Loucy (cell line): ENCODE data around the gene STAC3.

ENCODE experiments used
- H2AFZ ChIP-seq: fragments of 200-600 bp; sonication (generic); 2 replicates; pipeline ENCODE4 v1.6.0; 2016; ENCODE audit warnings: antibody characterized with exemption, mild to moderate bottlenecking, low read length, moderate library complexity
- H3F3A ChIP-seq: fragments of 200-600 bp; 2 replicates; pipeline ENCODE4 v1.6.0; 2016; ENCODE audit warnings: antibody characterized with exemption, low read depth, mild to moderate bottlenecking
- H3K27me3 ChIP-seq: fragments of 200-600 bp; sonication (generic); 2 replicates; pipeline ENCODE4 v1.6.1; 2014; ENCODE audit warnings: low read length, mild to moderate bottlenecking; ENCODE audit not compliant: insufficient read depth, poor library complexity, severe bottlenecking
- H3K36me3 ChIP-seq: fragments of 200-600 bp; sonication (generic); 2 replicates; pipeline ENCODE4 v1.6.1; 2016; ENCODE audit warnings: low read length; ENCODE audit not compliant: insufficient read depth
- H3K4me1 ChIP-seq: fragments of 200-600 bp; sonication (generic); 2 replicates; pipeline ENCODE4 v1.5.1; 2014; ENCODE audit warnings: low read length, mild to moderate bottlenecking; ENCODE audit not compliant: insufficient read depth, poor library complexity, severe bottlenecking
- H3K4me2 ChIP-seq: fragments of 200-600 bp; sonication (generic); 2 replicates; pipeline ENCODE4 v1.6.0; 2014; ENCODE audit warnings: antibody characterized with exemption, low read length, low read depth, mild to moderate bottlenecking; ENCODE audit not compliant: poor library complexity, severe bottlenecking
- H3K4me3 ChIP-seq: fragments of 200-600 bp; sonication (generic); 2 replicates; pipeline ENCODE4 v1.5.1; 2014; ENCODE audit warnings: low read length, mild to moderate bottlenecking, mixed read lengths; ENCODE audit not compliant: poor library complexity, severe bottlenecking
- H3K79me2 ChIP-seq: fragments of 200-600 bp; sonication (generic); 2 replicates; pipeline ENCODE4 v1.6.1; 2014; ENCODE audit warnings: low read length; ENCODE audit not compliant: insufficient read depth
- H3K9ac ChIP-seq: fragments of 200-600 bp; sonication (generic); 2 replicates; pipeline ENCODE4 v1.6.0; 2014; ENCODE audit warnings: mild to moderate bottlenecking, low read depth, low read length, moderate library complexity; ENCODE audit not compliant: poor library complexity, severe bottlenecking
- H3K9me2 ChIP-seq: fragments of 200-600 bp; sonication (generic); replicated peaks from 2 replicates; pipeline ENCODE4 v1.6.1; 2016; ENCODE audit warnings: low read depth, low read length, mixed read lengths
- H3K9me3 ChIP-seq: fragments of 200-600 bp; sonication (generic); 2 replicates; pipeline ENCODE4 v1.6.1; 2014; ENCODE audit warnings: mild to moderate bottlenecking, antibody characterized with exemption, low read length, low read depth; ENCODE audit not compliant: insufficient read depth
- H4K20me1 ChIP-seq: fragments of 200-600 bp; sonication (generic); 2 replicates; pipeline ENCODE4 v1.6.0; 2014; ENCODE audit warnings: antibody characterized with exemption, low read length, mild to moderate bottlenecking; ENCODE audit not compliant: insufficient read depth, poor library complexity, severe bottlenecking
- EZH2phosphoT487 ChIP-seq: fragments of 200-600 bp; IDR thresholded peaks from 2 replicates; pipeline ENCODE4 v1.6.1; 2018; ENCODE audit warnings: antibody characterized with exemption, mild to moderate bottlenecking, moderate library complexity, borderline replicate concordance
- TF ChIP-seq, protein P1 (sequence below): fragments of 200-600 bp; sonication (generic); conservative IDR thresholded peaks from 2 replicates; pipeline ENCODE4 v1.5.1; 2014; ENCODE audit warnings: mild to moderate bottlenecking, antibody characterized with exemption, low read length

STAC3 gene

DNA sequence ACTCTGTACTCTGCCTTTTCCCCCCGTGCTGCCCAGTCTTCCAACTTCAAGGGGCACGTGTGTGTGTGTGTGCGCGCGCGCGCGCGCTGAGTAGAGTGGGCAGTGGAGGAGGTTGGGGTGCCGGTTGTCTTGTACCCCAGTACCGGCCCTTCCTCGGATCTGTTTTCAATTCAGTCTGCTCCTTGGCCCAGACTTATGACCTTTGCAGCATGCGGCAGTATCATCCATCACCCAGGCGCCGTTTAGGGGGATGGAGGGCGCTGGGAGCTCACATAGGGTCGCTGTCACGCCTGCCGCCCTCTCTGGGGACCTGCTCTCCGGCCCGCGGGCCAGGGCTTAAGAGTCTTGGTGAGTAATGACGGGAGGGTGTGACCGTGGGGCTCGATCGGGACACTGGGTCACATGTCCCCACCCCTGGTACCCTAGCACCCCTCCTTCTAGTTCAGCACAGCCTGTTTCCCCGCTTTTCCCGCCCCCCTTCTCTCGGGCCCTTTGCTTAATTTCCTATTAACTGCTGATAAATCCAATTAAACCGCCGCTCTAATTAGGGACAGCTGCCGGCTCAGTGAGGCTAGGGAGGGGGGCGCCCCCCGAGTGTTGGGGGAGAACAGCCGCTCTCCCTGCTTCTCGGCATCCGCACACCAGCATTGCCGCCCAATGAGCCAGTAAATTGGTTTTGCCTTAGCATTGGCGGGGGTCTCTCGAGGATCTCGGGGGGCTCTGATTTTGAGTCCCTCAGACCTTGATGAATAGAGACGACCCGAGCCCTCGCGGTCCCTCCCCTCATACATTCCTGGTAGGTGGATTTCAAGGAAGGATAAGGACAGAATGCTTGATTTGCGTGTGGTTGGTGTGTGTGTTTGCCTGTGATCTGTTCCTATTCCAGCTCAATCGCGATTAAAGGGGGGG is 9.3 kb downstream of the STAC3 start:
- no peaks in the 10 kb centered on the region for H3K79me2 ChIP-seq
- H4K20me1 ChIP-seq = no peaks in the 10 kb centered on the region
- H3K9me2 ChIP-seq = no peaks in the 10 kb centered on the region
- no peak overlapping the region for H2AFZ ChIP-seq
- TF ChIP-seq, protein P1, sequence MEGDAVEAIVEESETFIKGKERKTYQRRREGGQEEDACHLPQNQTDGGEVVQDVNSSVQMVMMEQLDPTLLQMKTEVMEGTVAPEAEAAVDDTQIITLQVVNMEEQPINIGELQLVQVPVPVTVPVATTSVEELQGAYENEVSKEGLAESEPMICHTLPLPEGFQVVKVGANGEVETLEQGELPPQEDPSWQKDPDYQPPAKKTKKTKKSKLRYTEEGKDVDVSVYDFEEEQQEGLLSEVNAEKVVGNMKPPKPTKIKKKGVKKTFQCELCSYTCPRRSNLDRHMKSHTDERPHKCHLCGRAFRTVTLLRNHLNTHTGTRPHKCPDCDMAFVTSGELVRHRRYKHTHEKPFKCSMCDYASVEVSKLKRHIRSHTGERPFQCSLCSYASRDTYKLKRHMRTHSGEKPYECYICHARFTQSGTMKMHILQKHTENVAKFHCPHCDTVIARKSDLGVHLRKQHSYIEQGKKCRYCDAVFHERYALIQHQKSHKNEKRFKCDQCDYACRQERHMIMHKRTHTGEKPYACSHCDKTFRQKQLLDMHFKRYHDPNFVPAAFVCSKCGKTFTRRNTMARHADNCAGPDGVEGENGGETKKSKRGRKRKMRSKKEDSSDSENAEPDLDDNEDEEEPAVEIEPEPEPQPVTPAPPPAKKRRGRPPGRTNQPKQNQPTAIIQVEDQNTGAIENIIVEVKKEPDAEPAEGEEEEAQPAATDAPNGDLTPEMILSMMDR = no peak
- no peak for TF ChIP-seq EZH2phosphoT487
- H3K4me3 ChIP-seq = no peak overlapping the region
- no peaks in the 10 kb centered on the region for H3K36me3 ChIP-seq
- peak overlapping the region; percentile 90 for H3K4me2 ChIP-seq
- peaks cover 13% of the 10 kb centered on the region for H3K4me1 ChIP-seq
- H3F3A ChIP-seq = no peaks in the 10 kb centered on the region
- H3K9me3 ChIP-seq = no peaks in the 10 kb centered on the region
- H3K9ac ChIP-seq = no peak overlapping the region
- no peaks in the 10 kb centered on the region for H3K27me3 ChIP-seq

DNA sequence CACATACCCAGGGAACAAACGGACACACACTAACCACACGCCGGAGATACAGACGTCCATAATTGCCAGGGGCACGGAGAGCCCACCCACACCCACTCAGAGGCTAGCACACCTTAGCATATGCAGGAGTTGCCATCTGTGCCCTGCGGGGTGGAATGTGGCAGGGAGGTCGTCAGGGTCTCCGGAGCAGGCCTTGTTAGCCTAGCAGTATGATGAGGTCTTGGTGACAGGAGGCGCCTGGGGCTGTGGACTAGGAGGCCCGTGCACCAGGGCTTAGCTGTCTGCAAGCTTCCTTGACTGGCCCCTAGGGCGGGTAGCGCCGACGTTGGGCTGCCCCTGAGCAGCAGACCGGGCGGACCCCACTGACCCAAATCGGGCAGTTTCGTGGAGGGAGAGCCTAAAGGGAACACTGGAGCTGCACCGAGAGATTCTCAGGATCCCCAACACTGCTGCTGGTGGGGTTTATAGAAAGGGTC is 10.0 kb downstream of the STAC3 start:
- Histone ChIP-seq H3K4me3 (peak overlapping the region; percentile 74), H3K9ac (no peak overlapping the region), H2AFZ (no peak overlapping the region), H3K36me3 (no peaks in the 10 kb centered on the region), H3K4me2 (peak overlapping the region; percentile 76), H4K20me1 (no peaks in the 10 kb centered on the region), H3K9me3 (no peaks in the 10 kb centered on the region), H3K9me2 (no peaks in the 10 kb centered on the region), H3K27me3 (no peaks in the 10 kb centered on the region), H3F3A (no peaks in the 10 kb centered on the region), H3K4me1 (peaks cover 13% of the 10 kb centered on the region), H3K79me2 (no peaks in the 10 kb centered on the region)
- TF ChIP-seq, protein P1 = no peak
- TF ChIP-seq EZH2phosphoT487 = no peak

DNA sequence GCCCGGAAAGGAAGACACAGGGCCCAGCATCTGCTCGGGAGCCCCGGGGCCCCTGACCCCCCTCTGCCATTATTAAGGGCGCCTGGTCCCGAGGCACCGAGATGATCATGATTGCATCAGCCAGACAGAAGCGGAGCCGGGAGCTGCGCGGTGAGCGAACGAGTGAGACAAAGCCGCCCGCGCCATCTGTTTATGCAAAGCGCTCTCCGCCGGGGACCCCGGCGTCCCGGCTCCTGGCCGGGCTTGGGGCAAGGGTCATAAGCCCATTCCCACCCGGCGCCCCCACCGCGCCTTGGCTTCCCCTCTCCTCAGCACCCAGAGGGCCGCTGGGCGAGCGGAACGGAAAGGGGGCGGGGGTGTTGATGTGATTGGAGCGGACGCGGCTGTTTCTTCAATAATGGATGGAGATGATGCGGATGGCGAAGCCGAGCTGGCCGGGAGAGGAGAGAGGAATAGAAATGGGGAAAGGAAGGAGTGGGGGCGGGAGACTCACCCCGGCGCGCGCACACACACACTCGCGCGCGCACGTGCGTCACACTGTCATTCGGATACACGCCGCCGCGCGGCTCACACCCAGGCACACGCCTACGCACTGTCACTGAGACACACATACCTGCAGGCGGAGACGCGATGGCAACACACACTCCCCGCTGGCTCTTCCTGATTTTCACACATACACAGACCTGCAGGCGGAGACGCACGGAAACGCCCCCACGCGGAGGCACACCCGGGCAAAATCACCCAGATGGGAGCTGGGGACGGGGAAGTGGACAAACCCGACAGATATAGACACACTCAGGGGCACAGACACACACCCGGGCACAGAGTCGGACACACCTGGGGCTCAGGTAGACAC is 10.7 kb downstream of the STAC3 start:
- H3F3A ChIP-seq = no peaks in the 10 kb centered on the region
- no peaks in the 10 kb centered on the region for H3K79me2 ChIP-seq
- no peaks in the 10 kb centered on the region for H3K36me3 ChIP-seq
- no peaks in the 10 kb centered on the region for H3K9me2 ChIP-seq
- peaks cover under 1% of the 10 kb centered on the region for H4K20me1 ChIP-seq
- TF ChIP-seq EZH2phosphoT487 = no peak
- TF ChIP-seq, protein P1 = no peak
- peak overlapping the region; percentile 74 for H3K4me3 ChIP-seq
- peak overlapping the region; percentile 69 for H3K9ac ChIP-seq
- H3K4me2 ChIP-seq = peak overlapping the region; percentile 76
- H2AFZ ChIP-seq = peak overlapping the region; percentile 66
- no peaks in the 10 kb centered on the region for H3K9me3 ChIP-seq
- H3K4me1 ChIP-seq = peaks cover 13% of the 10 kb centered on the region
- no peaks in the 10 kb centered on the region for H3K27me3 ChIP-seq
